GM21360 (cell line): ENCODE results near the gene CEP170B.
"Not testable (repeated sequence)": the region's sequence is repeated elsewhere in the genome, so short reads cannot be mapped to it uniquely, and the experiment has no call there.

Experiments
- ATAC-seq: cut with Tn5 transposase; IDR thresholded peaks from one replicate; pipeline ENCODE4 v1.9.1; 2021; ENCODE audit warnings: mild to moderate bottlenecking, moderate library complexity; ENCODE audit not compliant: unreplicated experiment

Gene CEP170B

DNA sequence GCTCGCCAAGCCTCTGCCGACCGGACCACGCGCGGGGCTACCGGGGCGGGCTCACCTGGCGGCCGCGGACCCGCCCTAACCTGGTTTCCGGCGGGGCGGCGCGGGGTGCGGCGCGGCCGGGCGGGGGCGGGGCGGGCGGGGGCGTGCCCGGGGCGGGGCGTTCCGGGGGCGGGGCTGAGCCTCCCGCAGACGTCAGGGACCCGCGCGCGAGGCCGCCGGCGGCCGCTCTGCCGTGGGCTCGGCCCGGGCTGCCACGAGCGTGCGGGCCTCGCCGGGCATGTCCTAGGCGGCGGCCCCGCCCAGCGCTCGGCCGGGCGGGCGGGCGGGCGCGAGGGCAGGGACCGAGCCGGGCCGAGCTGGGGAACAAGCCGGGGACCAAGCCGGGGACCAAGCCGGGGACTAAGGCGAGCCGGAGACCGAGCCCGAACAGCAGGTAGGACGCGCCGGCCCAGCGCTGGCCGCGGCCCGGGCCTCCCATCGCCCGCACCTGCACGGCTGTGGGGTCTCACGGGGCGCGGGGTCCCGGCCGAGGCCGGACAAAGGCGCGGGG is at the start of gene CEP170B:
CEP170B (plus strand) TSS at position 188 of the 550 bp plus-strand sequence. CDS start 3,183 bp downstream, outside the sequence.
- no peak for ATAC-seq

DNA sequence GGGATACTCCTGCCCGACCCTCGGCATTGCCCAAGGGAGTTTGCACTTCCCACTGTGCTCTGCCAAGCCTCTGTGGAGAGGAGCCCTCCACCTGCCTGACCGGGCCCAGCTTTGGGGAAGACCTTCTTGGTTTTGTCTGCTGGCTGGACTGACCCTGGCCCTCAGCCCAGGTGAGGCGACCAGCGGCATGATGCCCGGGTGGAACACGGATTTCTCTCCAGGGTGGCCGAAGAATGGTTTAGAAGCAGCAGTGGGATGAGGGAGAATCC is 48.5 kb upstream of the CEP170B start:
- ATAC-seq, result no peak

DNA sequence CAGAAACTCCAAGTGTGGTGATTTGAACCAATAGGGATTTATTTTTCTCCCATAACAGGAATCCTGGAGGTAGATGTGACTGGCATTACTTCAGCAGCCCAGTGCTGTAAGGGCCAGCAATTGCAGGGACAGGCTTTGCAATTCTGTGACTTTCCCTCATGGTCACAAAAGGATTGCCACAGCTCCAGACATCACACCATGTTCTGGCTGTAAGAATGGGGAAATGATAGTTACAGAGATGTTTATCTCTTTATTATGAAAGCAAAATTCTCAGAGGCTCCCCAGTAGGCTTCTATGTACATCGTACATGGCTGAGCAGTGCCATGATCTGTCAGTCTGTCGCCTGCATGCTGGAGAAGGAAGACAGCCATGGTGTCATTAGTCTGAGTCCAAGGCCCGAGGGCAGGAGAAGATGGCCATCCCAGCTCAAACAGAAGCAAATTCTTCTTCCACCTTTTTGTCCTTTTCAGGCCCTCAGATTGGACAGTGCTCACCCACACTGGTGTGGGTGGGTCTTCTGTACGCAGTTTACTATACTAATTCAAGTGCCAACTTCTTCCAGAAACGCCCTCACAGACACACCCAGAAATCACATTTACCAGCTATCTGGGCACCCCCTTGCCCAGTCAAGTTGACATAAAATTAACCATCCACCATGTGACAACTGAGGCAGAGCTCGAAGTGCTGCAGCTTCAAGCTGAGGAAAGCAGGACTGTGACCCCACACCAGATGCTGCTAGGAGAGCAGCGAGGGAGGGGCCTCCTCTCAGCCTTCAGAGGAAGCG is 46.9 kb upstream of the CEP170B start:
- no peak for ATAC-seq

DNA sequence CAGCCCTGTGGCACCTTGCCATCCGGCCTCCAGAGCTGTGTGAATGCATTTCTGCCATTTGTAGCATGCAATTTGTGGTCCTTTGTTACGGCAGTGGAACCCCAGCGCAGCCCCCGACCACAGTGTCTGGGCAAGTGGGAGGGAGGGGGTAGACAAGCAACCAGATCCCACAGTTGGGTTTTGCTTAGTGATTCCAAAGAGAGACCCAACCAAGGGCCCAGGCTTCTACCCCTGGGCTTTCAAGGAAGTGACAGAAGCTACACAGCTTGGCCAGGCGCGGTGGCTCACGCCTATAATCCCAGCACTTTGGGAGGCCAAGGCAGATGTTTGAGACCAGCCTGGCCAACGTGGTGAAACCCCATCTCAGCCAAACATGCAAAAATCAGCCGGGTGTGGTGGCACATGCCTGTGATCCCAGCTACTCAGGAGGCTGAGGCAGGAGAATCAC is 46.3 kb upstream of the CEP170B start:
- no peak for ATAC-seq

DNA sequence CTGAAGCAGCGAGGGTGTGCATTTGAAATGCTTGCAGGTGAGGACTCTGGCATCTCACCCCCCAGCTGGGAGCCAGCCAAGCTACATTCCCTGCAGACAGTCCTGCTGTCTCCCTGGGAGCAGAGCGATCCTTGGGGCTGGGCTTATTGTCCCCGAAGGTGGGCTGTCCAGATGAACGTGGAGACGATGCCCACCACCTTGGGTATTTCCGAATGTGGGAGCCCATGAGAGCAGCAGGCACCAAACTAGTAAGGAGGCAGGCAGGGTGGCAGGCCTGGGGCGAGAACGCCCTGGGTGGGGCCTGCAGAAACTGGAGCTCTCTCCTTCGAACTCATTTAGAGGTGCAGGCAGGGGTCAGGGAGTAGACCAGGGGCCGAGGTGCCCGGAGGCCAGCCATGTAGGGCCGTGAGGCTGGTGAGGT is 45.7 kb upstream of the CEP170B start:
- no peak for ATAC-seq

DNA sequence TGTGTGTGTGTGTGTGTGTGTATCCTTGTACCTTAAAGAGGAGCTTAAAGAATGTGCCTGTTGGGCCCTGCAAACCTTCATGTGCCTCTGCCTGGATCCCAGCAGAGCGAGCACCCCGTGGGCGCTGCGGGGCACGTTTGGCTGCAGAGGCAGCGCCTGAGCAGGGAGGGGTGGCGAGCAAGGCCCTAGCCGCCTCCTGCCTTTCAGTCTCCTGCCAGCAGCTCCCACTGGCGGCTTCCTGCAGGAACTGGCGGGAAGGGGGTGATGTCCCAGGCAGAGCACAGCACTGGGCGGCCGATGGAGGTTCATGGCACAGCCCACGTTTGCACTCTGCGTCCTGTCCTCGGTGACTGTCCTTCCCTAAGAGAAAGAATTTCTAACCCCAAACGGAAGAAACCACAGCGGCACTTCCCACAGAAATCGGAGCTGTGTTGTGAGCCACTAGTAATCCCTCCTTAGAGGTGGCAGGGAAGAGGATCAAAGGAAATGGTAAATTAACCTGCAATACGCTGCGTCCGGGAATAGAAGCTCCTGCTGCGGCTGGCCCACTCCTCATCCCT is 44.3 kb upstream of the CEP170B start:
- no peak for ATAC-seq

DNA sequence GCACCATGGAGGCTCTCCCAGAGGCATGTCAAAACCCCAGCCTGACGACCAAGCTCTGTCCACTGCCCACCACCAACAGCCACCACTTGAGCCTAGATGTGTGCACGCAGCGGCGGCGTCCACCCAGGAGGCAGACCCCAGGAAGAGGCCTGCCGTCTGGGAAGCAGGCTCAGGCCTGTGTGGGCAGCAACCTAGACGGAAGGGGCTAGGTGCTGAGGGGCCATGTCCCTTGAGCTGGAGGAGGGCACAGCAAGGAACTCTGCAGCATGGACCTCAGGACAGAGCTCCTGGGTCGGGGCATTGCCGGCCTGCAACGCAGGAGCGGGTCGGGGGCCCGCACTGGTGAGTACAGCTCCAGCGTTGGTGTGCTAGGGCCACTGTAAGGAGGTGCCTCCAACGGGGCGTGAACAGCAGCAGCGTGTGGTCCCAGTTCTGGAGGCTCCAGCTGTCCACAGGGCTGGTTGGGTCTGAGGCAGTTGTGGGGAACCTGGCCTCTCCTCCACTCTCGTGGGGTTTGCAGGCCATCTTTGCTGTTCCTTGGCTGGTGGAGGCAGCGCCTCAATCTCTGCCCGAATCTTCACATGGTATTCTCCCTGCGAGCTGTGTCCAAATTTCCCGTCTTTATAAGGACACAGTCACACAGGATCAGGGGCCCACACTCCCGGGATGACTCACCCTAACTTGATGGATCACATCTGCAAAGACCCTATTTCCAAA is 43.7 kb upstream of the CEP170B start:
- ATAC-seq, result no peak

DNA sequence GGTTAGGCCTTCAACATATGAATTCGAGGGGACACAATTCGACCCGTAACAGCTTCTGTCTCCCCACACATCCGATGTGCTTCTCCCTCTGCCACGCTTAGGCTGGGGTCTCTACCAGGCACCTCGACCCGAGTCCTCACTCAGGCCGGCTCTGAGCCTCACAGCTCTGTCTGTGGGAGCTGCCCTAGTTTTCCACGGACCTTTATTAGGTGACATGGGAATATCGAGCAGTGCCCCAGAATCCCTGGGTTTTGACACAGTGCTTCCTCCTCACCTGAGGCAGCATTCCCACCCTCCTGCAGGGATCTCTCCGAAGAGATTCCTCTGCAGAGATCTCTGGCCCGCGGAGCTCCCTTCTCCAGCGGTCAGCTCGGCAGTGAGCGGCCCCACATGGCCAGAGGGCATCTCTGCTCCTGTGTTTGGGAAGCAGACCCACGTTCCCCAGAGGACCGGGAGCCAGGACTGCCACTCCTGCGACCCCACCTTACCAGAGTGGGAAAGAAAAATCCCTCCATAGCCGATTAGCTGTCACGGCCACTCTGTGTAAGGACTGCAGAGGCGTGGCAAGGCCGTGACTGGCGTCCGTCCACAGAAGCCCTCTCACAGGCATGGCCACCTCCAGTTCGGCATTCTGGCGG is 43.0 kb upstream of the CEP170B start:
- no peak for ATAC-seq

DNA sequence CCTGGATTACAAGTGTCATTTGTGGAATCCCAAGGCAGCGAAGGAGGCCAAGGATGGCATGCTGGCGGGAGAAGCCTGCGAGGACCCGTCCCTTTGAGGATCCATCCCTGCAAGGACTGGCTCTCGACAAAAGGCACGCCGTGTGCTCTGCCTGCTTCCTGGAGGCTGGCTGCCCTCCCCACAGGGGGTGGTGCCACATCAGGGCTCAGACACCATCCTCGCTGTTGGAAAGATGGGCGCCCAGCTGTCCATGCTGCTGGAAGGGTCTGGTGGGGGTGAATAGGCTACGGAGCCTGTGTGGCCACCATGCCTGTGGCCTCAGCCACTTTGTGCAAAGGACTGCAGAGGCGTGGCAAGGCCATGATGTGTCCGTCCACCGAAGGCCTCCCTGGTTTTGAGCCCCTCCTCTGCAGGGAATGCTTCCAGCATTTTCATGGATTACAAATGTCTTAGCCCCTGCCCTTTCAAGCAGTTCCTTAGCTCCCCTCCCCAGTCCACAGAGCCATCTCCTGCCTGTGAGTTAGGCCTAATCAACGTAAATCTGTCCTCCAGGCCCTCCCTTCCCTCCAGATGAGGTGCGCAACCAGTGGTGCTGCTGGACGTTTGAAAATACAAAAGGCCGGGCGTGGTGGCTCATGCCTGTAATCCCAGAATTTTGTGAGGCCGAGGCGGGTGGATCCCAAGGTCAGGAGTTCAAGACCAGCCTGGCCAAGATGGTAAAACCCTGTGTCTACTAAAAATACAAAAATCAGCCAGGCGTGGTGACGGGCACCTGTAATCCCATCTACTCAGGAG is 42.0 kb upstream of the CEP170B start:
- ATAC-seq, result no peak

DNA sequence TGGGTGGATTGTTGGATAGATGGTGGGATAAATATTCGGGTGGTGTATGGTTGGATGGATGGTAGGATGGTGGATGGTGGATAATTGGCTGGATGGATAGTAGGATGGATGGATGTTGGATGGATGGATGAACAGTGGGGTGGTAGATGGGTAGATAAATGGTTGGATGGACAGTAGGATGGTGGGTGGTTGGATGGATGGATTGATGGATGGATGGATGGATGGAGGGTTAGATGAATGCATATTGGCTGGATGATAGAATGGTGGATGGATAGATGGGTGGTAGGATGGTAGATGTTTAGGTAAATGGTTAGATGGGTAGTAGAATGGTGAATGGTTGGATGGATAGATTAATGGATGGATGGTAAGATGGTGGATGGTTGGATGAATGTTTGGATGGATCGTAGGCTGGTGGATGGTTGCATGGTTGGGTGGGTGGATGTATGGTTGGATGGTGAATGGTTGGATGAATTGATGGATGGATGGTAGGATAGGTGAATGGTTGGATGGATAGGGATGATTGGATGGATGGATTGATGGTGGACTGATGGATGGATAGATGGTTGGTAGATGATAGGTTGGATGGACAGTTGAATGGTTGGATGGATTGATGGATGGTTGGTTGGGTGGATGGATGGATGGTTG is 40.6 kb upstream of the CEP170B start:
- ATAC-seq, result no peak

DNA sequence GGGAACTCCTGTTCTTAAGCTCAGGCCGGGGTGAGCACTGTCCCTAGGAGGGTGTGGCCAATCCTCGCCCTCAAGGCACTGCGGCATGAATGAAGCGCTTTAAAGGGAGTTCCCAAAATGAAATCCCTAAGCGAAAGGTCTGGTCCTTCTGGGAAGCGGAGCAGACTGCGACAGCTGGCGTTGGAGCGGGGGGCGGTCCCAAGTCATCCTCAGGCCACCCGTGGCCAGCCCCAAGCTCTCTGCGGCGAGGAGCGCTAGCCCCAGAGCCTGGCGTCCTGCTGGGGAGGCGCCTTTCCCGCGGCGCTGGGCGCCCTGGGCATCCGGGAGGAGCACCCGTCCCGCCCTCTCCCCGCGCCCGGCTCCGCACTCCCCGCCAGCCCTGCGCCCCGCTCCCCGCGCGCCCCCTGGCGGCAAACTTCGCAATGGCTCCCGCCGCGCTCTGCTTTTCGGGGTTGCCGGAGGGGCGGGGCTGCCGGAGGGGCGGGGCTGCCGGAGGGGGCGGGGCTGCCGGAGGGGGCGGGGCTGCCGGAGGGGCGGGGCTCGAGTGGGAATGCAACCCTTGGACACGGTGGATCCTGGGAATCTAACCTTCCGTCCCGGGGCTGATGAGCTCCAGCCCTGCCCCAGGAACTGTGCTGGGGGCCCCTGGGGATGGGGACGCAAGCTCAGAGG is 38.7 kb upstream of the CEP170B start:
- peak; percentile 86 for ATAC-seq

DNA sequence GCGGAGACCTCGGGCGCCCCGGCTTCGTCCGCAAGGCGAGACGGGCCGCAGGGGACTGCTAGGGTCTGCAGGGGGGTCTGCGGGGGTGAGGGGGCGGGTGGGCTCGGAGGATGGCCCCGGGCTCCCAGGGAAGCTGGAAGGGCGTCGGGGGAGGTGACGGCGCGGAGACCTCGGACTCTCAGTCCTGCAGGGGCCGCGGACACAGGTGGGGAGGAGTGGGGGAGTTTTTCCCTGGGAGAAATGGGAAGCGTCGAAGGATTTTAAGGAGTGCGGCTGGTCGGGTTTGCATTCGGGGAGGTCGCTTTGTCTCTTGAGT is 38.2 kb upstream of the CEP170B start:
- no peak for ATAC-seq

DNA sequence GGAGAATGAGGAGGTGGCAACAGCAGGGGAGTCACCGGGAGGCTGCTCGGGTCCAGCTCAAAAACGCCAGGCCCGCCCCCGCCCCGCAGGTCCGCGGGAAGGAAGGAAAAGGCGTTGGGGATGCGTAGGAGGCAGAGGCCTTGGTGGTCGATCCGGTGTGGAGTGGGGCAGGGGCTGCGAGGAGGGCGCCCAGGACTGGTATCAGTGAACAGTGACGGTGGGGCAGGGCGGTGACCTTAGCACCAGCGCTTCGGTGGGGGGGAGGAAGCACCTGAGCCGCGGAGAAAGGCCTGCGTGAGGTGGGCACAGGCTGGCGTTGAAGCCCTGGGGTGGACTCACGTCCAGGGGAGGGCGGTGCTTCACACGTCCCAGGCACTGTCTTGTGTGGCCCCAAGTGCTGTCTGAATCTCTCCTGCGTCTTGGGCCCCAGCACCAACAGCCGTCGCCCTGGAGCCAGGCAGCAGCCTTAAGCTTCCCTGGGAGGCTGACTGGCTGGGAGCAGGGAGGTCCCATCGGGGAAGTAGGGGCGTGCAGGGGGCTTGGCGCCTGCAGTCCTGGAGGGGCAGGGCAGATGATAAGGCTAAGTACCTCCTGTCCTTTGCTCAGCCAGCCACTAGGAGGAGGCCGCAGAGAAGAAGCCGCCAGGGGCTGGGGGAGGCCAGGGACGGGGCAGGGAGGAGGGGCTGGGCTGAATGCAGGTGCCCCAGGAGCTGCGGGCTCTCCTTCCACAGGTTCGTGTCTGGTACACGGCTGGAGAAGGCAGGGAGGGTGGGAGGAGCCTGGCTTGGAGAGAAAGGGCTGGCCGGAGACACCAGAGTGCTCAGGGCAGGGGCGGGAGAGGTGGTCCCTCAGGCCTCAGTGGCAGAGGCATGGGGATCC is 37.7 kb upstream of the CEP170B start:
- no peak for ATAC-seq

DNA sequence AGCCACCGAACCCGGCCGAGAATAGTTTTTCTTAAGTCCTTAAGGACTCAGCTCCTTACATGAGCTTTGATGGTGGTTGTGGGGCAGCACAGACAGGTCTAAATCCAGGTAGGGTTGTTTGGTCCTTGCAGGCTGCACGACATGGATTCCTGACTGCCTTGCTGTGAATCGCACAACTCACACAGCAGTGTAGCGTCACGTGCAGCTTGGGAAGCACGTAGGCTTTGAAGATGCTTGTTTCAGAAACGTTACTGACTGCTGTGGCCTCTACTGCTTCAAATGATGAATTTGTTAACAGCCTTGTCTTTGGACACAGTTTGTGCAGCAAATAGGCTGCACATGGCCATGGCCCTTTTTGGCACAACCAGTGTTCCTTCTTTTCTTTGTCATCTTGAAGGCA is 34.3 kb upstream of the CEP170B start:
- no peak for ATAC-seq

DNA sequence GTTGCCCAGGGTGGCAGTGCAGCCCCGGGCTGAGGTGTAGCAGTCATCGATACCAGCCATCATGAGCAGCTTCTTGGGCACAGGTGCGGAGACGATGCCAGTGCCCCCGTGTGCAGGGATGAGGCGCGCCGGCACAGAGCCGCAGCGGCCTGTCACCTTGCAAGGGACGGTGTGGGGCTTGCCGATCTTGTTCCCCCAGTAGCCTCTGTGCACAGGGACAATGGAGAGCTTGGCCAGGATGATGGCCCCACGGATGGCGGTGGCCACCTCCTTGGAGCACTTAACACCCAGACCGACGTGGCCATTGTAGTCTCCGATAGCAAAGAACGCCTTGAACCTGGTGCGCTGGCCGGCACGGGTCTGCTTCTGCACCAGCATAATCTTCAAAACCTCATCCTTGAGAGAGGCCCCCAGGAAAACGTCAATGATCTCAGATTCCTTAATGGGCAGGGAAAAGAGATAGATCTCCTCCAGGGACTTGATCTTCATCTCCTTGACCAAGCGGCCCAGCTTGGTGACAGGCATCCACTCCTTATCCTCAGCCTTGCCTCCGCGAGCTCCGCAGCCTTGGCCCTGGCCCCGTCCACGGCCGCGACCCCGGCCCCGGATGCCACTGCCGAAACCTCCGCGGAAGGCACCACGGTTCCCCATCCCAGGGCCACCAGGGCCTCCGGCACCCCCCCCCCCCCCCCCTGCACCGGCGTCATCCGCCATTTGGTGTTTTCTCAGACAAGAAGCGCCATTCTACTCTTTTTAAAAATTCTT is 28.7 kb upstream of the CEP170B start:
- not testable (repeated sequence) for ATAC-seq

DNA sequence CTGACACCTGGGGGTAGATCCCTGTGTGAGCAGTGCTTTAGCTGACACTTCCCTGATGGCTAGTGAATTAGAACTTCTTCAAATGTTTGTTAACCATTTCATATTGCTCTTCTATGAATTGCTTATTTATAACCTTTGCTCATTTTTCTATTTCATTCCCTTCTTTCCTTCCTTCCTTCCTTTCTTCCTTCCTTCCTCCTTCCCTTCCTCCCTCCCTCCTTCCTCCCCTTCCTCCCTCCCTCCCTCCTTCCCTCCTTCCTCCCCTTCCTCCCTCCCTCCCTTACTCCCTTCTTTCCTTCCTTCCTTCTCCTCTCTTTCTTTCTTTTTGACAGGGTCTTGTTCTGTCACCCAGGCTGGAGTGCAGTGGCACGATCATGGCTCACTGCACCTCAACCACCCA is 23.3 kb upstream of the CEP170B start:
- no peak for ATAC-seq

DNA sequence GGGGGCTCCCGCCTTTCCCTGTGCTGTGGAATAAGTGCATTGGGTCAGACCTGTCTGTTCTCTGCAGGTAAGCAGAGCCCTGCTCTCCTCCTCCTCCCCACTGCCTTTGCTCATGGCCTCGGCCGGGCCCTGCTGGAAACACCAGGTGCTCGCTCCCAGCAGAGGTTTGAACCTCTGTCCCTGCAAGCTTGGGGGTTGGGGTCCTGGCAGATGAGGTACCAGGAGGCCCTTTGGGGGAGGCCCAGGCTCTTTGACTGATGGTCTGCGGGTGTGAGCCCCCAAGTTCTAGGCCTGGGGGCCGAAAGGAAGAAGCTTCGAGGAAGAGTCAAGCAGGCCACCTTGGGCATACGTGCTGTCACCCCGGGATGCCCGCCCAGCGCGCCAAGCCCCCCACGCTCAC is 22.1 kb upstream of the CEP170B start:
- no peak for ATAC-seq
